Gastrocnemius medialis (tissue), 4 donors: ENCODE data around the gene P2RY4. TPM values are rescaled to one million over a fixed set of nuclear protein-coding genes. Genes with fewer than 3 reads are reported as not detected.
"Not testable (repeated sequence)": the region's sequence is repeated elsewhere in the genome, so short reads cannot be mapped to it uniquely, and the experiment has no call there.

Experiments
- ATAC-seq, 2 donors: fragments of 150-250 bp; one replicate each; pipeline ENCODE4 v1.9.1; 2016
- DNase-seq, 2 donors: peaks; one replicate each; pipeline ENCODE4 v3.0.0-alpha.2; 2019
- H3K27ac ChIP-seq, 4 donors: fragments of 200-600 bp; sonication (generic); 1 replicate in 1 of 4; 2 replicates in 3 of 4; pipeline ENCODE4 v1.5.1; 2016 to 2018; ENCODE audit warnings: mild to moderate bottlenecking in 2 of 4, moderate library complexity in 1 of 4
- H3K27me3 ChIP-seq, 3 donors: fragments of 200-600 bp; sonication (generic) in 2 of 3; 1 replicate in 1 of 3; 2 replicates in 2 of 3; pipeline versions ENCODE4 v1.5.1 to v1.6.0; 2016 to 2019; ENCODE audit warnings: mild to moderate bottlenecking in 1 of 3, moderate library complexity in 1 of 3
- H3K36me3 ChIP-seq, 2 donors: fragments of 200-600 bp; sonication (generic) in 1 of 2; one replicate each; pipeline ENCODE4 v1.5.1; 2017 to 2018
- H3K4me1 ChIP-seq, 2 donors: fragments of 200-600 bp; sonication (generic) in 1 of 2; one replicate each; pipeline ENCODE4 v1.5.1; 2016 to 2017; ENCODE audit warnings: mild to moderate bottlenecking in 2 of 2
- H3K4me3 ChIP-seq, 4 donors: fragments of 200-600 bp; sonication (generic) in 3 of 4; 1 replicate in 1 of 4; 2 replicates in 3 of 4; pipeline ENCODE4 v1.5.1; 2016 to 2019; ENCODE audit warnings: mild to moderate bottlenecking in 2 of 4
- H3K9me3 ChIP-seq, 3 donors: fragments of 200-600 bp; sonication (generic) in 2 of 3; 1 replicate in 1 of 3; 2 replicates in 2 of 3; pipeline ENCODE4 v1.5.1; 2016 to 2019
- CTCF ChIP-seq, 5 experiments: fragments of 450-650 bp in 3 of 5; fragments of 200-600 bp in 2 of 5; sonication (generic) in 2 of 5; IDR thresholded peaks in 4 of 5; conservative IDR thresholded peaks in 1 of 5; 1 replicate in 4 of 5; 2 replicates in 1 of 5; pipeline ENCODE4 v1.5.1; 2016 to 2019; ENCODE audit warnings: antibody characterized with exemption in 5 of 5, mild to moderate bottlenecking in 3 of 5, moderate library complexity in 3 of 5
- POLR2A ChIP-seq, 2 donors: fragments of 450-650 bp; IDR thresholded peaks; one replicate each; pipeline ENCODE4 v1.6.1; 2017; ENCODE audit warnings: antibody characterized with exemption in 2 of 2, mild to moderate bottlenecking in 2 of 2, moderate library complexity in 2 of 2
- in situ Hi-C, 4 donors: fragments of 200-750 bp; cut with MboI; loops; one replicate each; pipeline versions ENCODE4 v1.15.0 to v1.8.0; 2017; ENCODE audit warnings: low sequenced_read_pairs in 4 of 4
- intact Hi-C: fragments of 100-400 bp; cut with DNase I; formaldehyde crosslinking; loops from one replicate; pipeline ENCODE4 v1.15.1; 2023; ENCODE audit warnings: low total_unique reads
- total RNA-seq, 4 donors: library from RNA; depleted of rRNA; stranded (reverse); fragments of >200 nt; gene quantifications; one replicate each; pipeline versions ENCODE4 v1.1.0 to v1.2.3, GENCODE V29; 2016

P2RY4 gene
- total RNA-seq, 4 donors from 2014 or later = not detected

DNA sequence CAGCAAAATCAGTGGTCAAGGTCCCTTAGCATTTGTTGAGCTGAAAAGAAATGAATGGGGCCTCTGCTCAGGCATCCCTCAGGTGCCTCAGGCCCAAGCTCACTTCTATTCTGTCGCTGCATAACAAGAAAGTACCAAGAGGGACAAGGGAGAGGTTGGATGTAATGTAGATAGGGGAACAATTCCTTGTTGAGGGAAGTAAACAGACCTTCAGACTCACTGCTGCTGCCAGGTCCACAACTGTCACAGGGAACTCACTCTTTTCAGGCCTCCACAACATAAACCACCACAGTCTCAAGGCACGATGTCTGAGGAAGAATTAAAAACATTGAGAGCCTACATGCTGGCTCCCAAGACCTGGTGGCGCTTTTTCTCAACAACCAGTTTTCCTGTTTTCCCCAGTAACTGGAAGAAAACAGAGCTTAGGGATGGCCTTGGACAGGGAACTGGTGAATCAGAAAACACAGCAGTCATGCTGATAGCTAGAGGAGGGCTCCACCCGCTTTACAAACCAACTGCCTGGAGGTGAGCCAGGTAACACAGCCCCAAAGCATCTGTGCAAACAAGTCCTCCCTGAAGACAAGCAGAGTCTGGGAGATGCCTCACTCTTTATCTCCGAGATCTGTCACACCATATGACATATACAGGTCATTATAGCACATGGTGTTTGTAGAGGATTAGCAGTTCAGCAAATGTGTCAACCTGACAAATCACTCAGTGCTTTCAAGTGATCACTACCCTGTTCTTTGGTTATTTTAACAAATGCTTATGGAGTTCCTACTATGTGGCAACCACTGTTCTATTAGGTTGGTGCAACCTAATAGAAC is 39.9 kb downstream of the P2RY4 start:
- intact Hi-C loops (no loop called here), in situ Hi-C loops (no loop called here)
- H3K27ac ChIP-seq = no peak overlapping the region
- no peaks in the 10 kb centered on the region for H3K27me3 ChIP-seq
- H3K4me1 ChIP-seq = no peaks in the 10 kb centered on the region
- DNase-seq (peak in 1 of 2 donors; percentile 38), ATAC-seq (no peak)
- H3K9me3 ChIP-seq = no peaks in the 10 kb centered on the region
- H3K4me3 ChIP-seq = no peak overlapping the region
- no peak for TF ChIP-seq CTCF (IDR thresholded peaks at IDR 0.05 in 4 of 5, conservative IDR thresholded peaks at IDR 0.05 in 1 of 5)
- no peak for TF ChIP-seq POLR2A (IDR thresholded peaks at IDR 0.05)
- no peaks in the 10 kb centered on the region for H3K36me3 ChIP-seq

DNA sequence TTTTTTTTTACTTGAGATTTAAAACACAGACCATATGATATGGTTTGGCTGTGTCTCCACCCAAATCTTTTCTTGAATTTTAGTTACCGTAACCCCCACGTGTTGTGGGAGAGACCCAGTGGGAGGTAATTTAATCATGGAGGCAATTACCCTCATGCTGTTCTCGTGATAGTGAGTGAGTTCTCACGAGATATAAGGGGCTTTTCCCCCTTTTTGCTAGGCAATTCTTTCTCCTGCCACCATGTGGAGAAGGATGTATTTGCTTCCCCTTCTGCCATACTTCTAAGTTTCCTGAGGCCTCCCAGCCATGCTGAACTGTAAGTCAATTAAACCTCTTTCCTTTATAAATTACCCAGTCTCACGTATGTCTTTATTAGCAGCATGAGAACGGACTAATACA is 50.4 kb downstream of the P2RY4 start:
- ATAC-seq, H3K27ac ChIP-seq, H3K27me3 ChIP-seq, H3K4me1 ChIP-seq, H3K4me3 ChIP-seq, DNase-seq, H3K36me3 ChIP-seq, H3K9me3 ChIP-seq, in situ Hi-C loops, intact Hi-C loops: not testable (repeated sequence)

DNA sequence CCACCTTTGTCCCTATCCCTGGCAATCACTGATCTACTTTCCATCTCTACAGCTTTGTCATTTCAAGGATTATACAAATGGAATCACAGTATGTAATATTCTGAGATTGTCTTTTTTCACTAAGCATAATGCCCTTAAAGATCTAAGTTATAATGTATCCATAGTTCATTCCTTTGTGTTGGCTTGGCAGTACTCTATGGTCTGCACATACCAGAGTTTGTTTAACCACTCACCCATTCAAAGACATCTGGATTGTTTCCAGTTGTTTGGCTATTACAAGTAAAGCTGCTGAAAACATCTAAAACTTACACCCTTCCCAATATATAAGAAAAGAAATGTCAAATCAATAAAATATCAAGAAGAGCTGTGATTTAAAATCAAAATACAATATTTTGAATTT is 51.5 kb downstream of the P2RY4 start:
- Histone ChIP-seq H3K36me3 (no peaks in the 10 kb centered on the region), H3K4me1 (no peaks in the 10 kb centered on the region), H3K4me3 (no peak overlapping the region), H3K27ac (no peak overlapping the region), H3K27me3 (no peaks in the 10 kb centered on the region), H3K9me3 (no peaks in the 10 kb centered on the region)
- DNase-seq (no peak), ATAC-seq (no peak)
- in situ Hi-C loops (no loop called here), intact Hi-C loops (no loop called here)
- TF ChIP-seq POLR2A (IDR thresholded peaks at IDR 0.05) (no peak), CTCF (IDR thresholded peaks at IDR 0.05 in 4 of 5, conservative IDR thresholded peaks at IDR 0.05 in 1 of 5) (no peak)

Other genes starting within 250 kb of the P2RY4 start
- not detected for gene AWAT2, start 210.3 kb downstream of the P2RY4 start, total RNA-seq
- gene OTUD6A, start 197.7 kb downstream of the P2RY4 start, total RNA-seq = not detected
- 100 to 1,000 TPM in 1 of 4 donors, 10 to 100 TPM in 3; 68.7 to 109 (median 75.1) TPM for gene IGBP1, start 126.8 kb downstream of the P2RY4 start, total RNA-seq
- gene DGAT2L6, start 82.7 kb downstream of the P2RY4 start, total RNA-seq = not detected
- gene AWAT1, start 25.5 kb downstream of the P2RY4 start, total RNA-seq = not detected
- gene ARR3, start 8.1 kb upstream of the P2RY4 start, total RNA-seq = not detected
- not detected for gene RAB41, start 22.0 kb upstream of the P2RY4 start, total RNA-seq
- 10 to 100 TPM; 12.8 to 22.3 (median 21.8) TPM for gene PDZD11, start 29.7 kb upstream of the P2RY4 start, total RNA-seq
- under 1 TPM in 2 of 4 donors, not detected in 2; 0.07 to 0.09 TPM for gene KIF4A, start 29.9 kb upstream of the P2RY4 start, total RNA-seq
- gene GDPD2, start 163.1 kb upstream of the P2RY4 start, total RNA-seq = not detected
- 1 to 10 TPM in 1 of 4 donors, under 1 TPM in 3; 0.20 to 3.4 (median 0.69) TPM for gene DLG3, start 184.6 kb upstream of the P2RY4 start, total RNA-seq